Thoracic aorta (tissue), 2 donors: ENCODE data around the gene KRTAP9-8. TPM values are rescaled to one million over a fixed set of nuclear protein-coding genes. Genes with fewer than 3 reads are reported as not detected.
"Not testable (repeated sequence)": the region's sequence is repeated elsewhere in the genome, so short reads cannot be mapped to it uniquely, and the experiment has no call there.

Experiments
- ATAC-seq: fragments of 150-250 bp; one replicate; pipeline ENCODE4 v1.8.0; 2017; ENCODE audit warnings: low read depth; ENCODE audit not compliant: insufficient number of reproducible peaks, low FRiP score
- DNase-seq: peaks from one replicate; pipeline ENCODE4 v3.0.0-alpha.2; 2020; ENCODE audit warnings: low spot score
- H3K27ac ChIP-seq, 2 donors: fragments of 200-600 bp; sonication (generic); 1 replicate in 1 of 2; 2 replicates in 1 of 2; pipeline ENCODE4 v1.5.1; 2016; ENCODE audit warnings: mild to moderate bottlenecking in 2 of 2, moderate library complexity in 2 of 2
- H3K27me3 ChIP-seq: fragments of 200-600 bp; sonication (generic); replicated peaks from 2 replicates; pipeline ENCODE4 v1.6.0; 2016; ENCODE audit warnings: mild to moderate bottlenecking; ENCODE audit not compliant: insufficient read depth
- H3K36me3 ChIP-seq: fragments of 200-600 bp; sonication (generic); one replicate; pipeline ENCODE4 v1.5.1; 2016
- H3K4me1 ChIP-seq, 2 donors: fragments of 200-600 bp; sonication (generic); 1 replicate in 1 of 2; 2 replicates in 1 of 2; pipeline versions ENCODE4 v1.5.1 to v1.6.0; 2016; ENCODE audit warnings: low read depth in 2 of 2, mild to moderate bottlenecking in 1 of 2; ENCODE audit not compliant: control insufficient read depth in 1 of 2
- H3K4me3 ChIP-seq: fragments of 200-600 bp; sonication (generic); 2 replicates; pipeline ENCODE4 v1.5.1; 2016; ENCODE audit warnings: mild to moderate bottlenecking
- H3K9me3 ChIP-seq: fragments of 200-600 bp; sonication (generic); 2 replicates; pipeline ENCODE4 v1.5.1; 2016
- total RNA-seq, 2 donors: library from RNA; depleted of rRNA; stranded (reverse); fragments of >200 nt; gene quantifications; one replicate each; pipeline versions ENCODE4 v1.1.0 to v1.2.3, GENCODE V29; 2016
- TF ChIP-seq, protein P1 (sequence below): fragments of 200-600 bp; sonication (generic); IDR thresholded peaks from one replicate; pipeline ENCODE4 v1.5.1; 2019; ENCODE audit warnings: antibody characterized with exemption

KRTAP9-8 gene
- total RNA-seq, 2 donors from 2014 or later, result not detected

GRCh38 chr17:41254861-41255260, 17.1 kb downstream of the KRTAP9-8 start:
- Histone ChIP-seq H3K9me3 (no peaks in the 10 kb centered on the region), H3K4me1 (no peaks in the 10 kb centered on the region), H3K36me3 (no peaks in the 10 kb centered on the region), H3K27me3 (no peaks in the 10 kb centered on the region), H3K27ac (no peak overlapping the region), H3K4me3 (no peak overlapping the region)
- DNase-seq (no peak), ATAC-seq (no peak)
- TF ChIP-seq, protein P1, sequence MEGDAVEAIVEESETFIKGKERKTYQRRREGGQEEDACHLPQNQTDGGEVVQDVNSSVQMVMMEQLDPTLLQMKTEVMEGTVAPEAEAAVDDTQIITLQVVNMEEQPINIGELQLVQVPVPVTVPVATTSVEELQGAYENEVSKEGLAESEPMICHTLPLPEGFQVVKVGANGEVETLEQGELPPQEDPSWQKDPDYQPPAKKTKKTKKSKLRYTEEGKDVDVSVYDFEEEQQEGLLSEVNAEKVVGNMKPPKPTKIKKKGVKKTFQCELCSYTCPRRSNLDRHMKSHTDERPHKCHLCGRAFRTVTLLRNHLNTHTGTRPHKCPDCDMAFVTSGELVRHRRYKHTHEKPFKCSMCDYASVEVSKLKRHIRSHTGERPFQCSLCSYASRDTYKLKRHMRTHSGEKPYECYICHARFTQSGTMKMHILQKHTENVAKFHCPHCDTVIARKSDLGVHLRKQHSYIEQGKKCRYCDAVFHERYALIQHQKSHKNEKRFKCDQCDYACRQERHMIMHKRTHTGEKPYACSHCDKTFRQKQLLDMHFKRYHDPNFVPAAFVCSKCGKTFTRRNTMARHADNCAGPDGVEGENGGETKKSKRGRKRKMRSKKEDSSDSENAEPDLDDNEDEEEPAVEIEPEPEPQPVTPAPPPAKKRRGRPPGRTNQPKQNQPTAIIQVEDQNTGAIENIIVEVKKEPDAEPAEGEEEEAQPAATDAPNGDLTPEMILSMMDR, result no peak

GRCh38 chr17:41255381-41256290, 17.8 kb downstream of the KRTAP9-8 start, which contains the start of gene KRTAP9-9:
Gene KRTAP9-9 (plus strand): TSS chr17:41255384.
- H3K4me3 ChIP-seq, H3K36me3 ChIP-seq, H3K4me1 ChIP-seq, H3K27ac ChIP-seq, H3K27me3 ChIP-seq, H3K9me3 ChIP-seq, DNase-seq, ATAC-seq: not testable (repeated sequence)

- Histone ChIP-seq H3K27me3 (no peaks in the 10 kb centered on the region), H3K27ac (no peak overlapping the region), H3K36me3 (no peaks in the 10 kb centered on the region), H3K4me1 (no peaks in the 10 kb centered on the region), H3K4me3 (no peak overlapping the region), H3K9me3 (no peaks in the 10 kb centered on the region)
- DNase-seq, result no peak
- TF ChIP-seq, protein P1, result no peak
- ATAC-seq, result no peak
These were observed 18.5 kb downstream of the KRTAP9-8 start for GRCh38 chr17:41256291-41256685.

GRCh38 chr17:41258406-41258805, 20.6 kb downstream of the KRTAP9-8 start:
- ATAC-seq, result no peak
- Histone ChIP-seq H3K27me3 (no peaks in the 10 kb centered on the region), H3K9me3 (no peaks in the 10 kb centered on the region), H3K36me3 (no peaks in the 10 kb centered on the region), H3K4me1 (no peaks in the 10 kb centered on the region), H3K27ac (no peak overlapping the region), H3K4me3 (no peak overlapping the region)
- DNase-seq, result no peak
- TF ChIP-seq, protein P1, result no peak

DNA sequence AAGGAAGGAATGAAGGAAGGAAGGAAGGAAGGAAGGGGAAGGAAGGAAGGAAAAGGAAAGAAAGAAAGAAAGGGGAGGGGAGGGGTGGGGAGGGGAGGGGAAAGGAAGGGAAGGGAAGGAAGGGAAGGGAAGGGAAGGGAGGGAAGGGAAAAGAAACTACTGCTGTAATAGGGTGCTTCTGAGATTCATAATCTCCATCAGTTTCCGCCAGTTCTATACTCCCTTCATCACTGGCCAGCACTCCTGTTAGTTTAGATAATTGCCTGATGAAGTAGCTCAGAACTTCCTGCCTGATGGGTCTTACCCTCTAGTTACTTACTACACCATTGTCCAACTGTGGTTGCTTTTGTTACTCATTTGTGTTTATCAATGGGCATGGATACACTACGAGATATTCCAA, 25.4 kb downstream of the KRTAP9-8 start:
- Histone ChIP-seq H3K36me3 (no peaks in the 10 kb centered on the region), H3K4me1 (no peaks in the 10 kb centered on the region), H3K27ac (no peak overlapping the region), H3K4me3 (no peak overlapping the region), H3K27me3 (no peaks in the 10 kb centered on the region), H3K9me3 (no peaks in the 10 kb centered on the region)
- ATAC-seq, result no peak
- TF ChIP-seq, protein P1, result no peak
- DNase-seq, result no peak
